T47D (cell line): Measurements from ENCODE around the gene SEC14L1.
"Not testable (repeated sequence)": the region's sequence is repeated elsewhere in the genome, so short reads cannot be mapped to it uniquely, and the experiment has no call there.

Source experiments
- DNase-seq, 2 experiments: peaks; one replicate each; pipeline versions ENCODE4 v3.0.0 to v3.0.0-alpha.2; 2011 to 2012; ENCODE audit warnings: low read depth in 1 of 2, low spot score in 1 of 2
- JUND ChIP-seq: IDR thresholded peaks from 2 replicates; pipeline ENCODE4 v1.6.1; 2012; ENCODE audit warnings: low read depth
- in situ Hi-C: cut with HindIII; loops from 2 replicates; pipeline ENCODE4 v1.10.0; 2016; ENCODE audit warnings: low sequenced_read_pairs, low pct_unique_long_range_greater_than_20kb

SEC14L1 gene

DNA sequence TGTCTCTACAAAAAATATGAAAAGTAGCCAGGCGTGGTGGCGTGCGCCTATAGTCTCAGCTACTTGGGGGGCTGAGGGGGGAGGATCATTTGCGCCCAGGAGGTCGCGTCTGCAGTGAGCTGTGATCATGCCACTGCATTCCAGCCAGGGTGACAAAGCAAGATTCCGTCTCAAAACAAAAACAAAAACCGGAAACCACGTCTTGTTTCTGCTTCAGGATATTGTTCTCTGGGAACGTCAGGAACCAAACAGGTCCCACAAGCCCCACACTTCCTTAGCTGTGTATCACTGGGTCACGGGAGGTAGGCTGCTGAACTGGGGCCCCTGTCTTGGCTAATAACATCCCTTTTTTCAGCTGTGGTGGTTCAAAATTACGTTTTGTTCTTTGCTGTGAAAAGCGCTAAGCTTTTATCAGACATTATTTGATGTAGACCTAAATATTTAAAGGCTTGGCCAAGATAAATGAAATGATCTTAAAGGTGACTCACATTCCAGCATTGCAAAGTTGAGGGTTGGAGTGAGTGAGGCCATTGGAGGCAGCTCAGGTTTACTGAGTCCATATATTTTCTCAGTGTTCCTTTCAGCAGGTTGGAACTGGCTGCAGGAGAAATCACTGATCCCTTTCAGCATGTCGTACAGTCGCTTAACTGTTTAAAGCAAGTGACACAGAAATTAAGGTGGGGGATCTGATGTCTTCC lies 16.4 kb upstream of the SEC14L1 start:
- in situ Hi-C loops: no loop called here
- DNase-seq: peak in 1 of 2 experiments; percentile 56
- no peak for TF ChIP-seq JUND

DNA sequence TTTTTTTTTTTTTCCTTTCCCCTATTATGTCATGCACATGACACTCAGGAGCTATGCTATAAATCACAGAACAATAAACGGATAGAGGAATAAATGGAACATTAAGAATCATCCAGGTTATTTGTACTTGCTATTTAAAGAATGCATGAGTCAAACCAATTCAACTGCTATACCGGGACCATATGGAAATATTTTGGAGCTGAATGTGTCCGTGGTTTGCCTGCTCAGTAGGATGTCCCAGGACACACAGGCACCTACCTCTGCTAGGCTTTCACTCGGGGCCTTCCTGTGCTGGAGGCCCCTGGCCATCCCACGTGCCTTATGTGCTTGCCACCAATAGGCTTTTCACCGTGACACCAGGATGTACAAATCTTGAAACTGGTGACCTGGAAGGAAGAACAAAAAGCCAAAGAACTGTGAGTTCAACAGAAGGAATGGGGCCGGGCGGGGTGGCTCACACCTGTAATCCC lies 15.3 kb upstream of the SEC14L1 start:
- no peak for TF ChIP-seq JUND
- peak; percentile 46 to 53 for DNase-seq
- in situ Hi-C loops: no loop called here

- DNase-seq: peak in 1 of 2 experiments; percentile 55
- in situ Hi-C loops: no loop called here
- no peak for TF ChIP-seq JUND
Measured at GRCh38 chr17:77126519-77126918, 14.2 kb upstream of the SEC14L1 start.

- no peak for DNase-seq
- no peak for TF ChIP-seq JUND
- in situ Hi-C loops: no loop called here
Measured at GRCh38 chr17:77127735-77128361, 12.9 kb upstream of the SEC14L1 start.

DNA sequence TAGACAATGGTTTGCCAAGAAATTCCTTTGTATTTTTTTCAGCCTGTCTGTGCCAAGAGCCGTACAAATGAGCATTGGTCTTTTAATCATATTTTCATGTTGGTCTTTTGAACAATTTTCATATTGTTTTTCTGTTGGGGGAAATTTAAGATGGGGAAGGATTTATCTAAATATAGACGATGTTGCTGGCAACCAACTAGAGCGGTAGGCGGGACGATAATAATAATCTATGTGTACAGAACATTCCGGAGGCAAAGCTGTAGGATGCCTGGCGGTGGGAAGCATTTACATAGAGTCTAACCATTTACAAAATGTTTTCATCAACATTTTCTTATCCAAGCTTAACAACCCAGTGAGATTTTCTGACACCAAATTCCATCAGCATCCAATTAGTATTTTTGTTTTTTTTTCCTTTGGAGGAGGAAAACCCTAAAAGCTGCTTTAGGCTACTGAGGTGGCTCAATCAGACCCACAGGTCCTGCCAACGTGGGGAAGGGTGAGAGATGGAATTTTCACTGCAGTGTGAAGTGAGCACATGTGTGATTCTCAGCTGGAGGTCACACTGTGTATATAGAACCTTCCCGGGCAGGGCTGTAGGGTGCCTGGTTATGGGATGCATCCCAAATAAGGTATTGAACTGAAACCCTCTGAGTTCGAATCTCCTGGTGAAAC lies 11.7 kb upstream of the SEC14L1 start:
- no peak for TF ChIP-seq JUND
- in situ Hi-C loops: no loop called here
- no peak for DNase-seq

DNA sequence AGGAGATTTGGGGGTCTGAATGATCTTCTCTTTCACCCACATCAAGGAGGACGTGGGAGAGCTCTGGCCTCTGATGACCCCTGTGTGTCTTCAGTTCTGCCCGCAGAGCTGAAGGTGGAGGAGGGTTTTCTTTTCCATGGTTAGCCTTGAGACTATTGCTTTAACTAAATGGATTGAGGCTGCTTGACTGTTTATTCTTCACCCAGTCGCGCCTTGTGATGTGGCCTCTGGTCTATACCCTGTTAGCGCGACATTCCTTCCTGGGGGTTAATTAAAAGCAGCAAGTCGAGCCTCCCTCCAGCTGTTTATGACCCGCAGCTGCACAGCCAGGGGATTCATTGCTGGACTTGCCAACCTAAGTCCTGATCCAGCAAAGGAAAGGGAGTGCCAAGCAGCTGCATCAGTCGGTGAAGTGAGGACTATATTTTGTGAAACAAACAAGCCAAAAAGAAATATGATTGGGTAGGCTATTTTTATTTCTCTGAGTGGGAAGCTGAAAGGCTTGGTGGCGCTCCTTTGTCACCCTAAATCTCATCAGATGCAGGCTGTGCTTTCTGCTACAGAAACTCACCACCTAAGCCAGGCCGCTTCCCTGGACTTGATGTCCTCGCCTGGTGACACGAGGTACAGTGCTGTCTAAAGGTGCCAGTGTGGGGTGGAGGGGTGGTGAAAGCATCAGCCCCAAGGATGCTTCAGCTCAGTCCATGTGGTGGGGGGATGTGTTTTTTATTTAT lies 11.0 kb upstream of the SEC14L1 start:
- TF ChIP-seq JUND: no peak
- no peak for DNase-seq
- in situ Hi-C loops: no loop called here

DNA sequence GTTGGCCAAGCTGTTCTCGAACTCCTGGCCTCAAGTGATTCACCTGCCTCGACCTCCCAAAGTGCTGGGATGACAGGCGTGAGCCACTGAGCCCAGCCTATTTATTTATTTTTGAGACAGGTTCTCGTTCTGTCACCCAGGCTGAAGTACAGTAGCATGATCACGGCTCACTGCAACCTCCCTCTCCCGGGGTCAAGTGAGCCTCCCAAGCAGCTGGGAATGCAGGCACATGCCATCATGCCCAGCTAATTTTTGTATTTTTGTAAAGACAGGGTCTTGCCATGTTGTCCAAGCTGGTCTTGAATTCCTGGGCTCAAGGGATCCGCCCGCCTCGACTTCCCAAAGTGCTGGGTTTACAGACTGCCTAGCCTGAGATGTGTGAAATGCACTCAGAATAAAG lies 10.2 kb upstream of the SEC14L1 start:
- in situ Hi-C loops: no loop called here
- no peak for DNase-seq
- TF ChIP-seq JUND: no peak

- in situ Hi-C loops: no loop called here
- DNase-seq: peak in 1 of 2 experiments; percentile 51
- no peak for TF ChIP-seq JUND
Measured at GRCh38 chr17:77131904-77132303, 8.9 kb upstream of the SEC14L1 start.

- in situ Hi-C loops: no loop called here
- no peak for TF ChIP-seq JUND
- no peak for DNase-seq
Measured at GRCh38 chr17:77132411-77133086, 8.2 kb upstream of the SEC14L1 start.

DNA sequence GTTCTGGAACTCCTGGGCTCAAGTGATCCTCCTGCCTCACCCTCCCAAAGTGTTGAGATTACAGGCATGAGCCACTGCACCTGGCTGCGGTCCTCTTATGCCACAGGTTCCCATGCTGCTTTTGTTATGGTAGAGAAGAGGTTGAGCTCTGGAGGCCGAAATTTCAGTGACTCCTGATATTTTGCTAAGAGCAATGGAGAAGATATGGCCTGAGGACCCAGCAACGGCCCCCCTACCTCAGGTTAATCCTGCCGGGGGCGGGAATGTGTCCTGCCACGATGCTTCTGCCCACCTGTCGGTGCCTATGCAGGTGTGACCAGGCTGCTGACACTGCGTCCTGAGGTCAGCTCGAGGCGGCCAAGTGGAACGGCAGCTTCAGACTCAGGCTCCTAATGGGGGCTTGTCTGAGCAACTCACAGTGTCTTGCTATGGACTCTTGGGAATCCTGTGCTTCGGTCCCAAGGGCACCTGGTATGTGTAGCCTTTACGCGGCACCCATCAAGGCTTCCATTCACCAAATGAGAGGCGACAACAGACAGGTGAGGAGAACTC lies 7.6 kb upstream of the SEC14L1 start:
- in situ Hi-C loops: no loop called here
- no peak for TF ChIP-seq JUND
- DNase-seq: no peak

DNA sequence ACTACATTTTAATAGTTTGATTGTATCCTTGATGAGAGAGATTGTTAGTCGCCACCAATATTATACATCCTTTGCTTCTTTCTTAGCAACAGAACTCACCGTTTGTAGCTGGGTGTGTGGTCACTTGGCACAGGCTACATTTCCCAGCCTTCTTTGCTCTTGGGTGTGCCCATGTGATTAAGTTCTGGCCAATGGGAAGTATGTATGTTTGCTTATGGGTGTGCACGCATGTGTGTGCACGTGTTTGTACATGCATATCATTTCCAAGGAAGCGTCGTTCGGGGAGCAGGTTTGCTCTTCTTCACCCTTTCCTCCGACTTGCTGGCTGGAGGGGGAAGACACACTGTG lies 4.4 kb upstream of the SEC14L1 start:
- in situ Hi-C loops: no loop called here
- no peak for DNase-seq
- no peak for TF ChIP-seq JUND

DNA sequence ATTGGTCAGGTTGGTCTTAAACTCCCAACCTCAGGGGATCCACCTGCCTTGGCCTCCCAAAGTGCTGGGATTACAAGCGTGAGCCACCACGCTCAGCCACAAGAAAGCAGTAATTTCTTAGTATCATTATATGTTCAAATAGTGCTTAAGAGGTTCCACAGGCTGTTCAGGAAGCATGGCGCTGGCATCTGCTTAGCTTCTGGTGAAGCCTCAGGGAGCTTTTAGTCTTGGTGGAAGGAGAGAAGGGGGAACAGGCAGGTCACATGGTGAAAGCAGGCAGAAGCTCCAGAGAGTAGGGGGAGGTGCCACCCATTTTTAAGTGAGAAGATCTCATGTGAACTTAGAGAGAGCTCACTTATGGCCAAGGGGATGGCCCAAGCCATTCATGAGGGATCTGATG lies 3.7 kb upstream of the SEC14L1 start:
- in situ Hi-C loops: no loop called here
- TF ChIP-seq JUND: no peak
- no peak for DNase-seq

- DNase-seq, in situ Hi-C loops: not testable (repeated sequence)
Measured at GRCh38 chr17:77137886-77138285, 2.9 kb upstream of the SEC14L1 start.
